BJ (cell line): Measurements from ENCODE around the gene KIF26B. TPM values are rescaled to one million over a fixed set of nuclear protein-coding genes. Genes with fewer than 3 reads are reported as not detected.

ENCODE experiments used
- CTCF ChIA-PET: fragments of 350-600 bp; formaldehyde crosslinking; extraction: SDS; loops from one replicate; lab custom pipeline; 2021; ENCODE audit warnings: antibody characterized with exemption, inconsistent platforms; lab: Yijun Ruan, JAX
- POLR2A ChIA-PET: fragments of 300-600 bp; sonication (Branson Sonifier 250); formaldehyde crosslinking; extraction: SDS; loops from one replicate; lab custom pipeline; 2021; ENCODE audit warnings: antibody characterized with exemption; lab: Charles Lee
- DNase-seq: peaks from one replicate; pipeline ENCODE4 v3.0.0-alpha.2; 2011; ENCODE audit warnings: low read depth
- H3K27me3 ChIP-seq: 2 replicates; pipeline ENCODE4 v1.6.0; 2011; ENCODE audit warnings: low read length; ENCODE audit not compliant: control insufficient read depth, insufficient read depth
- H3K36me3 ChIP-seq: 2 replicates; pipeline ENCODE4 v1.5.1; 2011; ENCODE audit warnings: low read length; ENCODE audit not compliant: control insufficient read depth, insufficient read depth
- H3K4me3 ChIP-seq: 2 replicates; pipeline ENCODE4 v1.5.1; 2011; ENCODE audit warnings: low read depth, mild to moderate bottlenecking, control low read depth, low read length
- polyA plus RNA-seq: library from polyadenylated mRNA; depleted of rRNA; stranded (reverse); fragments of >200 nt; gene quantifications from 2 replicates; pipeline ENCODE4 v1.2.3, GENCODE V29; 2011
- TF ChIP-seq, protein P1 (sequence below): IDR thresholded peaks from 2 replicates; pipeline ENCODE4 v1.5.1; 2011; ENCODE audit warnings: low read depth, mild to moderate bottlenecking, control low read depth, inconsistent platforms, low read length, moderate library complexity; ENCODE audit not compliant: insufficient read depth

KIF26B gene
- polyA plus RNA-seq, 1 experiment, result 2.8 TPM

GRCh38 chr1:245255783-245256182 lies 101.0 kb downstream of the KIF26B start:
- ChIA-PET POLR2A (no interaction called here), CTCF (interaction anchor here (1.0 kb wide), 1 partner anchor 102 kb away, joined by 3 read pairs; no protein-coding TSS in a partner anchor)
- no peaks in the 10 kb centered on the region for H3K27me3 ChIP-seq

DNA sequence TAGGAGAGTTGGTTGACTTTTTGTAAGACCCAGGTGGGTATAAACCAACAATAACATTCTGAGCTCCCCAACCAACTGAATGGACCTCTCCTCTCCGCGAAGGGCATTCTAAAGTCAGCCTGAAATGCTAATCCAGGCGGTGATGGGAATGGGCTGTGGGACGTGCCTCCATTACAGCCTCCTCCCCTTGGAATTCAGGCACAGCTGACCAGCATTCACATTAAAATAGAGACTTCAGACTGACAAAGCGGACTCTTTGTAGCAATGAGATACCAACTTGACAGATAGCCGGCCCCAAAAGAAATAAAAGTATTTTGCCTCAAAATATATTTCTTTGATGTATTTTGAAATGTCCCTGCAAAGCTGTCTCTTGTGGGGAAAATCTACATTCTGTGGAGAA lies 101.7 kb downstream of the KIF26B start:
- Histone ChIP-seq H3K36me3 (peaks cover 1% of the 10 kb centered on the region; the same call in 1 of the 2 replicates), H3K4me3 (no peak overlapping the region), H3K27me3 (no peaks in the 10 kb centered on the region)
- POLR2A ChIA-PET, result no interaction called here
- TF ChIP-seq, protein P1, sequence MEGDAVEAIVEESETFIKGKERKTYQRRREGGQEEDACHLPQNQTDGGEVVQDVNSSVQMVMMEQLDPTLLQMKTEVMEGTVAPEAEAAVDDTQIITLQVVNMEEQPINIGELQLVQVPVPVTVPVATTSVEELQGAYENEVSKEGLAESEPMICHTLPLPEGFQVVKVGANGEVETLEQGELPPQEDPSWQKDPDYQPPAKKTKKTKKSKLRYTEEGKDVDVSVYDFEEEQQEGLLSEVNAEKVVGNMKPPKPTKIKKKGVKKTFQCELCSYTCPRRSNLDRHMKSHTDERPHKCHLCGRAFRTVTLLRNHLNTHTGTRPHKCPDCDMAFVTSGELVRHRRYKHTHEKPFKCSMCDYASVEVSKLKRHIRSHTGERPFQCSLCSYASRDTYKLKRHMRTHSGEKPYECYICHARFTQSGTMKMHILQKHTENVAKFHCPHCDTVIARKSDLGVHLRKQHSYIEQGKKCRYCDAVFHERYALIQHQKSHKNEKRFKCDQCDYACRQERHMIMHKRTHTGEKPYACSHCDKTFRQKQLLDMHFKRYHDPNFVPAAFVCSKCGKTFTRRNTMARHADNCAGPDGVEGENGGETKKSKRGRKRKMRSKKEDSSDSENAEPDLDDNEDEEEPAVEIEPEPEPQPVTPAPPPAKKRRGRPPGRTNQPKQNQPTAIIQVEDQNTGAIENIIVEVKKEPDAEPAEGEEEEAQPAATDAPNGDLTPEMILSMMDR, result no peak
- no peak for DNase-seq
- CTCF ChIA-PET, result interaction anchor here (1.0 kb wide), 1 partner anchor 103 kb away, joined by 3 read pairs; no protein-coding TSS in a partner anchor

More at GRCh38 chr1:245255783-245256182, 101.0 kb downstream of the KIF26B start:
- DNase-seq, result no peak
- H3K36me3 ChIP-seq, result peaks cover 1% of the 10 kb centered on the region; the same call in 1 of the 2 replicates
- no peak overlapping the region for H3K4me3 ChIP-seq
- TF ChIP-seq, protein P1, result no peak

- POLR2A ChIA-PET, result no interaction called here
- no peak for DNase-seq
- CTCF ChIA-PET, result no interaction called here
- Histone ChIP-seq H3K4me3 (no peak overlapping the region), H3K36me3 (peaks cover 1% of the 10 kb centered on the region; the same call in 1 of the 2 replicates), H3K27me3 (no peaks in the 10 kb centered on the region)
- TF ChIP-seq, protein P1, result no peak
These were observed 103.6 kb downstream of the KIF26B start for GRCh38 chr1:245258271-245258920.

DNA sequence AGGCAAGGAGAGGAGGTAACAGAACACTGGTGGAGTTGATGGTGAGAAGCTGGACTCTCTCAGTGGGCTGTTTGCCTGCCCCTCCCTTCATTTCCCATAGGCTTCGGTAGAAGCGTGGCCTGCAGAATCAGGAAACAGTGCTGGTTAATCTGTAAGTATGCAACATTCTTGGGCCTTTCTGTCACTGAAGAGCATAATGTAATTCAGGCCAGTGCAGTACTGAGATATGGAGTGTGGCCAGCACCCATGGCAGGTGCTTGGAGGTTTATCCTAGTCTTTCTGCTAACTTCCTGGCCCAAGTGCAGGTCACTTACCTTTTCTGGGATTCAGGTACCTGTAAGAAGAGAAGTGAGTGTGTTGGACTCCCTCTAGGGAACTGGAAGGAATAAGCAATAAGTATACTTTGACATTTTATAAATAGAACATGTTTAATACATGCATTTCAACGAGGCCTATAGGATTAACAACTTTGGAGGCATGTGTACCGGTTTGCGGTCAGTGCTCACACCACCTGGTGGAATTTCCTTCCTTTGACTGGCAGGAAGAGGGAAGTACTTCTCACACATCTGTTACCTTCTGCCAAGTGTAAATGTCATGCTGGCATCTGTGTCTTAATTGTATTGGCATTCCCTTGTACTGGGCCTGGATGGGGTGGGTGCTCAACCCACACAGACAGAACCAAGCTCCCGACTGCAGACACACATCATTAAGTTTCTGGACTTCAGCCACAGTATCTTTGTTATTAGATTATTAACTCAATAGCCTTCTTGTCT lies 105.5 kb downstream of the KIF26B start:
- Histone ChIP-seq H3K36me3 (no peaks in the 10 kb centered on the region; the same call in 1 of the 2 replicates), H3K27me3 (no peaks in the 10 kb centered on the region), H3K4me3 (no peak overlapping the region)
- POLR2A ChIA-PET, result no interaction called here
- CTCF ChIA-PET, result interaction anchor here (0.6 kb wide), 1 partner anchor 36 kb away, joined by 5 read pairs; no protein-coding TSS in a partner anchor
- TF ChIP-seq, protein P1, result no peak
- DNase-seq, result no peak

GRCh38 chr1:245260883-245261282 lies 106.1 kb downstream of the KIF26B start:
- Histone ChIP-seq H3K36me3 (no peaks in the 10 kb centered on the region; the same call in 1 of the 2 replicates), H3K27me3 (no peaks in the 10 kb centered on the region), H3K4me3 (no peak overlapping the region)
- ChIA-PET CTCF (no interaction called here), POLR2A (no interaction called here)
- TF ChIP-seq, protein P1, result no peak
- DNase-seq, result no peak
